PC-3 (cell line): ENCODE data around the gene ARV1.
"Not testable (repeated sequence)": the region's sequence is repeated elsewhere in the genome, so short reads cannot be mapped to it uniquely, and the experiment has no call there.

Experiments
- CTCF ChIP-seq: fragments of 300-600 bp; sonication (generic); conservative IDR thresholded peaks from 2 replicates; pipeline ENCODE4 v1.5.1; 2017; ENCODE audit warnings: antibody characterized with exemption, low read depth, mild to moderate bottlenecking, low read length
- EZH2phosphoT487 ChIP-seq: fragments of 300-600 bp; sonication (generic); IDR thresholded peaks from 2 replicates; pipeline ENCODE4 v1.6.1; 2018; ENCODE audit warnings: mild to moderate bottlenecking, antibody characterized with exemption, low read length, borderline replicate concordance

- not testable (repeated sequence) for TF ChIP-seq EZH2phosphoT487, CTCF
Observed at GRCh38 chr1:231029247-231029646, 50.4 kb downstream of the ARV1 start.
